22Rv1 (cell line): ENCODE measurements around the gene G6PC1.
A peak's percentile ranks its signal among the peaks of the same experiment; 100 is the strongest.

Experiments used
- CTCF ChIP-seq: fragments of 450-650 bp; IDR thresholded peaks from 2 replicates; pipeline ENCODE4 v1.5.1; 2017; ENCODE audit warnings: mild to moderate bottlenecking
- ZFX ChIP-seq: fragments of 450-650 bp; IDR thresholded peaks from 2 replicates; pipeline ENCODE4 v1.6.1; 2017; ENCODE audit warnings: antibody characterized with exemption, borderline replicate concordance

- TF ChIP-seq CTCF (peak; percentile 49), ZFX (no peak)
Observed at GRCh38 chr17:42928714-42929496, 28.3 kb downstream of the G6PC1 start.
